Measurements from ENCODE around the gene SERPINI1. TPM values are rescaled to one million over a fixed set of nuclear protein-coding genes. Genes with fewer than 3 reads are reported as not detected.
"Not testable (repeated sequence)": the region's sequence is repeated elsewhere in the genome, so short reads cannot be mapped to it uniquely, and the experiment has no call there.

Gene SERPINI1
- total RNA-seq, 1 donor from 2014 or later, result 1.3 TPM

DNA sequence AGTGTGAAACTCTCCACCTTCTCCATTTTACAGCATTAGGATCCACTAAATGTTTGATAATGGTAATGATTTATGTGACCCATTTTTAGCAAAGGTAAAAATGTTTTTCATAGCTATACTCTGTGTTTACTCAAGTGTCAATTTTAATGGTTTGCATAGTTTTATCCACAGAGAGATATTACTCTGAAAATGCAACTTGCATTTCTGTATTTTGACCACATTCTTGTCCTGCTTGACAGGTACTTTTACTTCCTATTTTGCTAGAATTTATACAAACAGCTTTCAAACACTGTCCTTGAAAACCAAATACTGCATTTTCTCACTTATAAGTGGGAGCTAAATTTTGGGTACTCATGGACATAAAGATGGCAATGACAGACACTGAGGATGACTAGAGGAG, 62.9 kb downstream of the SERPINI1 start:
- no peak for ATAC-seq

DNA sequence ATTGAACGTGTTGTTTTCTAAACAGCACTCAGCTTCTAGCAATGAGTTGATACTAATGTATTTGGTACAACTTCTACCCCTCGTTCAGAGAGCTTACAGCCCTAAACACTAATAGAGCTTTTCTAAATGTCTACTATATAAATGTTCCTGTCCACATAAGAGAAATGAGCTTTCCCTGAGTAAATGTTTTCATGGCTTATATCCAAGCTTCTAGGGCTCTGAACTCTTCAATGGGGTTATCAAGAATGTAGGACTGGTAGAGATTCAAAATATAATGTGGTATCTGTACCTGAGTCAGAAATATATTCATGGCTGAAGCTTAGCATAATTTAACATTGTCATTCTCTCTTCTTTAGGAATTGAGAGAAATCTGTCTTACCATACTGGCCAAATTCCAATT, 73.4 kb downstream of the SERPINI1 start:
- ATAC-seq, result no peak

DNA sequence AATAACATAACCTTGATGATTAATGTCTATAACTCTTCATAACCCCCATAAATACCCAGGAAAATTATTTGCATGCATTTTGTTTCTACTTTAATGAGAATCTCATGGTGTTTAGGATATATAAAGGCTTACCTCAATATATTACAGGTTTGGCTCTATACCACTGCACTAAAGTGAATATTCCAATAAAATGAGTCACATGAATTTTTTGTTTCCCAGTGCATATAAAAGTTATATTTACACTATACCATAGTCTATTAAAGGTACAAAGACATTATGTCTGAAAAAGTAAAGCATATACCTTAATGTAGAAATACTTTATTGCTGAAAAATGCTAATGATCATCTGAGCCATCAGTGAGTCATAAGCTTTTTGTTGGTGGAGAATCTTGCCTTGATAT, 74.7 kb downstream of the SERPINI1 start:
- ATAC-seq, result no peak

DNA sequence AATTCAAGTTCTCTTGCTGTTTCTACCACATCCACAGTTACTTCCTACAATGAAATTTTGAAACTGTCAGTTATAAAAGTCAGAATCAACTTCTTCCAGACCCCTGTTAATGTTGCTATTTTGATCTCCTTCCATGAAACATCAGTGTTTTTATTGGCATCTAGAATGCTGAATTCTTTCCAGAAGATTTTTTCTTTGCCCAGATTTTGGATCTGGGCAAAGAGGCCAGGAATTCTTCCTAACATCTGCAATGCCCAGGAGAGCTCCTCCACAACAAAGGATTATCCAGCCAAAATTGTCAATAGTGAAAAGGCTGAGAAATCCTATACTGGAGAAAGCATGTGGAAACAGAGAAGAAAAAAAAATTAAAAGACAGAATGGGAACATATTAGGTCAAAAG, 75.5 kb downstream of the SERPINI1 start:
- no peak for ATAC-seq

DNA sequence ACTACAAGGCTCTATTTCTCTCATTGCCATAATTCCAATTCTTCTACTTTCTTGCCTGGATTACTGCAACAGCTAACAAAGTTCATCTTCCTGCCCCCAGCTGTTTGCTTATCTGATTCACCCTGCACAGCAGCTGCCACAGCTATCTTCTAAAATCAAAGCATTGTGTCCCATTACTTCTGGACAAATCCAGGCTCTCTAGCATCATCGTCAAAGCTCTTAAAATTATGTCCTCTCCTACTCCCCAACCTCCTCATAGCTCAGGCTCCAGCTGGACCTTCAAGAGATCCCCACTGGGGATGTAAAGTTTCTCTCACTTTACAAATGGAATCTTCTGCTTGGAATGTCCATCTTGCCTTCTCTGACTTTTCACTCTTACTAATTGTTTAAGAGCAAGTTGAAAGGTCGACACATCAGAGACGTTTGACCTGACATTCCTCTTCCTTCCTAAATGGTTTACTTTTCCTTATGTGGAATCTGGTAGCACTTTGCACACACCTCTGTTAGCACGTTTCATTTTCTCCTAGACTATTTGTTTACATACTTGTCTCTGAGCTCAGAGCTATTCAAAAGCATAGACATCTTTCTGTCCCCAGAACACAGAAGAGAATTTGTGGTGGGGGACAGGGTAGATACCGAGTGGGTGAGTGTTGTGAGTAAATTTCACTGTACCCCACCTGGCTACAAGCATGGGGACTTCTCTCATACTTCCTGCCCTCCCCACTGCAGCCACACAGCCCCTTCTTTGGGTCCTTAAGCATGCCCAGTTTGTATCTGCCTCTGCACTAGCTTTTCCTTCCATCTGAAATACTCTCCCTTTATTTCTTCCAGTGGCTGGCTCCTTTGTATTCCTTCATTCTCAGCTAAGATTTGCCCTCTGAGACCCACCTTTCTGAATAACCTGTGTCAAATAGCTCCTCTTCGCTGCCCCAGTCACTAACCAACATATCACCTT, 77.9 kb downstream of the SERPINI1 start:
- ATAC-seq, result no peak

DNA sequence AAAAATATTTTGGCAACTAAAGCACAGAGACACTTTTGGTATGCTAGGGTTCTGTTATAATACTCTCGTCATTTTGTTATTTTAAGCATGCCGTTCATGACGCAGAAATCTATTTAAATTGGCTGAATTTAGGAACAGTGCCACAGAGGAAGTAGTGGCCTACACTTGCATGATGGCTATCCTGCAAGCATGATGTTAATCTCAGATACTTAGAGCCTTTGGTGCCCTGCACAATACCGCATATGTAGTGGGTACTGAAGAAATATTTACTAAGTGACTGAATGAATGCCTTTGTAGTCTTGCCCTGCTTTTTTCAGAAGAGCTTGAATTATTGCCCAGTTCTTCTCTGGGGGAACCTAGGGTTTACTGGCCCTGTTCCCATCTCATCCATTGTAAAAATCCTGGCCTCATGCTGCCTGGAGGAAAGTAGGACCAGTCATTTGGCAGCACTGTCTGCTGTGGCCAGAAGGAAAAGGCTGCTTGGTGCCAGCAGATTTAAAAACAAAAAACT, 79.0 kb downstream of the SERPINI1 start:
- peak; percentile 25 for ATAC-seq

DNA sequence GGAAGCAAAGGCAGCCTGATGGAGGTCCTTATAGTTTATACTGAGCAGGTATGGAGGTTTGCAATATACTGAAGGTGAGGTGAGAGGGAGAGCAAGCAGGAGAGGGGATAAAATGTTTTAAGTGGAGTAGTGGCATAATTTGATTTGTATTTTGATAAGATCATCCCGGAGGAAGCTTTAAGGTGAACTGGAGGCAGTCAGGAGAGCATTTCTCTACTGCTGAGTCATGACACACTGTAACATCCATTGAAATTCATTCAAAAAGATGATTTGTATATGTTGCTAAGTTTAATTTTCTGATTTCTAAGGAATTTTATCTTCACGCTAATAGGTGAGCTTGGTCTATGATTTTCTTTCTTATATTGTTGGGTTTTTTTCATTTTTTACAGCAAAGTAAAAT, 81.4 kb downstream of the SERPINI1 start:
- ATAC-seq, result no peak

DNA sequence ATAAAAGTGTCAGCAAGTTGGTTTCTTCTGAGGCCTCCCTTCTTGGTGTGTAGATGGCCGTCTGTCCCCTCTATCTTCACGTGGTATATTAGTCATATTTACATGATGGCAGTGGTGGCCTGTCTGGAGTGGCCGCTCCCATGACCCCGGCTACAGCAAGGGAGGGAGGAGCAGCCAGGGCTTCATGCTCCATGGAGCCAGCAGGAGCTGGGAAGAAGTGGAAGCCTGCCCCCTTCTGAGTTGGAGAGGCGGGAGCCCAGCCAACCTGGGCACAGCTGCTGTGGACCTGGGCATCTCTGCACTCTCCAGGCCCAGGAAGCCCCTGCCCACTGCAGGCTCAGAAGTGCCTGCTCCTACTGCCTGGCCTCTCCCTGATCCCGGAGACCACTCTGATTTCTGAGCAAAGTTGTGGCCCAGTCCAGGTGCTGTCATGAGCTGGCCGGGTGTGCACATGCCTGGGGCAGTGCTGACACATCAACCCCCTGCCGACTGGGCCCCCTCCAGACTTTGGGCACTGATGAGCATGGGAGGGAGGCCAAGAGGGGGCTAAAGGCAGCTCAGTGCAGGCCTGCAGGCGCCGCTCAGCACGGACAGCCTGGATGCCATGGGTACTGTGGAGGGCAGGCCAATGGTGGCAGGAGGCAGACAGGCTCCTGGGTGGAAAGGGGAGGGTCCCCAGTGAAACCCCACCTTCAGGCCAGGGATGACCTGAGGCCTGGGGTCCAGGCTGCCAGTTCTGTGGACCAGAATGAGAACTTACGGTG, 84.8 kb downstream of the SERPINI1 start:
- no peak for ATAC-seq

DNA sequence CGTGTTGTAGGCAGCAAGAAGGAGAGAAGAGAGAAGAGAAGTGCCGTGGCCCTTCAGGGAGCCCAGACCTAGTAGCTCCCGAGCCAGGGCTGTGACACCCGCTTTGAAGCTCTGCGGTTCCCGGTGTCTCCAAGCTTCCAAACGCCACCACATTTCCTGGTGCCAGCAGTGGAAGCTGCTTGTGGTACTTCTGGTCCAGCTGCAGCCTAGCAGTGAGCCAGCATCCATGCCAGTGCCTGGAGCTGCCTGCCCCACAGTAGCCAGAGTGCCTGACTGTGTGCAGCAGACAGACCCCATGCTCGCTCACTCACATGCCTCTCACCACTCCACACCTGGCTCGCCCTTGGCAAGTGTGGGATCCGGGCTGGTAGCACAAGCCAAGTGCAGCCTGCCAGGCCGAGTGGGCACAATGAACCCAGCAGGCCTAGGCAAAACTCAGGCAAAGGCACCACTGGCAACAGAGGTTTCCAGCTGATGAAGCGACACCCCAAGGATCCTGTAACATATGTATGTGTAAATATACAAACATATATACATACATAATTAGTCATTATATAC, 85.8 kb downstream of the SERPINI1 start:
- no peak for ATAC-seq

DNA sequence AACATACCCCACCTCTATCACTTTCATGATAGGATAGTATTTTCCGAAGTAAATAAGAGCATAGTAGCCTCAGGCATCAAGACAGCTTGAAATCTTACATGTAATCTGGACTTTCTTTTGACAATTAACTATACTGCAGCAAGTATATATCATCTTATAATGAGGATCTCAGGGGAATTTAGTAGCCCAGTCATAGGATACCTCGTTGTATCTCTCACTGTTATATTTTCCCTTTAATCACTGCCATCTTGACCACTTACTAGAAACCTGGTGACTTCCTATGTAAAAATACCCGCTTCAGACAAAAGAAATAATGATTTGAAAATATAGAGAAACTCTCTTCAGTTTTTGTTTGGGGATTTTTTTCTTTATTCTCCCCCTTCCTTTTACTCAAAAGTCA, 88.2 kb downstream of the SERPINI1 start:
- no peak for ATAC-seq

DNA sequence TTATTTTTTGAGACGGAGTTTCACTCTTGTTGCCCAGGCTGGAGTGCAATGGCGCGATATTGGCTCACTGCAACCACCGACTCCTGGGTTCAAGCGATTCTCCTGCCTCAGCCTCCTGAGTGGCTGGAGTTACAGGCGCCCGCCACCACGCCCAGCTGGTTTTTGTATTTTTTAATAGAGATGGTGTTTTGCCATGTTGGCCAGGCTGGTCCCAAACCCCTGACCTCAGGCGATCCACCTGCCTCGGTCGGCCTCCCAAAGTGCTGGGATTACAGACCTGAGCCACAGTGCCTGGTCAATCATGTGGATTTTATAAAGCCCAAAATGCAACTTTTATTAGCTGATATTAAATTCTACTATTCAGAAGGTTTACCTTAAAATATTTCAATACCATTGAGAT, 92.1 kb downstream of the SERPINI1 start:
- ATAC-seq, result not testable (repeated sequence)

DNA sequence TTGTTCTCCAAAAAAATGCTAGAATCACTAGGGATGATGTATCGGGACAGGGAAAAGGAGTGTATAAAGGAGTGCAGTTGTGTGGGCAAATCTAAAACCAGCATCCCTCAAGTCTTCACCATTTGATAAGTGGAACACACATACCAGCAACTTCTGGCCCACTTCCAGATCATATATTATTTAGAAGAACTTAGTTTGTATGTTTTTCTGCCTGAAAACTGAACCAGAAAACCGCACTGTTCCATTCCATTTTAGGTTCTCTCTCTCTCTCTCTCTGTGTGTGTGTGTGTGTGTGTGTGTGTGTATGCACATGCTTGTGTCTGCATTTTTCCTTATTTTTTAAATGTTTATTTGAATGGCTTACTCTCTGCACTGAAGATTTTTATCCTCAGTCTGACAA, 93.5 kb downstream of the SERPINI1 start:
- no peak for ATAC-seq

DNA sequence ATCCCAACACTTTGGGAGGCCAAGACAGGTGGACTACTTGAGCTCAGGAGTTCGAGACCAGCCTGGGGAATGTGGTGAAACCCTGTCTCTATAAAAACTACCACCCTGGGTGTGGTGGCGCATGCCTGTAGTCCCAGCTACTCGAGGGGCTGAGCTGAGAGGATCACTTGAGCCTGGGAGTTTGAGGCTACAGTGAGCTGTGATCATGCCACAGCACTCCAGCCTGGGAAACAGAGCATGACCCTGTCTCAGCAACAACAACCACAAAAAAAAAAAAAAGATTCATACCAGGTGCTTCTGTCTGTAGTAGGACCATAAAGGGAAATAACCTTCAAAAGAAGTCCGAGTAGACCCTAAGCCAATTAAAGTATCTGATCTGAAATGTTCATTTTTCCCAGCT, 94.5 kb downstream of the SERPINI1 start:
- ATAC-seq, result no peak

DNA sequence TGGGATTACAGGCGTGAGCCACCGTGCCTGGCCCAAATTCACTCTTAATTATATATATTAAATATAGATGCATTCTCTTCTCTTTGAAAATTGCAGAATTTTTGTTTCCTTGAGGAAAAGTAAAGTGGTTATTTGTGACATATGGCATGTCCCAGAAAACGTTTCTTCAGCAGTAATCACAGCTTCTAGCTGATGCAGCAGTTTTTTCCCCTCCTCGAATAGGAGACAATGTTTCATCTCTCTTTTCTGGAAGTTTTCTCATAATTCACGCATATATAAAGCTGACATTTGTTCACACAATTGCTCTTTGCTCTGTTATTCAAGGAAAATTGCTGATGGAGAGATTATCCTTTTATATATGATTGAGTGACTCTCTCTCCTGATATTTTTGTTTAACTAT, 99.8 kb downstream of the SERPINI1 start:
- ATAC-seq, result no peak

DNA sequence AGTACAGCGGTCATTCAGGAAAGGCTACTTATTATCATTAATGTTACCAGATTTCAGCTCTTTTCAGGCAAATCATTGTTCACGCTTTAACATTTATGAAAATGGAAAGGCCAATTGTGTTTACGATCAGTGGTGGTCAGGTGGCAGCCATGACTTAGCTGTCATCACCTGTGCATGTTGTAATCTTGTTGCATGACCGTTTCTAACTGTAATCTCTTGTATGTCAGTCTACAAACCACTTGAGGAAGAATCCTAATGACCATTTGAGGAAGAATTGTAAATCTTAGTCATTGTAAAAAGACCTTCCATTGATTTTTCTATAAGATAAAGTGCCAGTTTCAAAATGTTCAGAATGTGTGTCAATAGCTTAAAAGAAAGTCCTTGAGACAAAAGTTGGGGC, 100.4 kb downstream of the SERPINI1 start:
- no peak for ATAC-seq

DNA sequence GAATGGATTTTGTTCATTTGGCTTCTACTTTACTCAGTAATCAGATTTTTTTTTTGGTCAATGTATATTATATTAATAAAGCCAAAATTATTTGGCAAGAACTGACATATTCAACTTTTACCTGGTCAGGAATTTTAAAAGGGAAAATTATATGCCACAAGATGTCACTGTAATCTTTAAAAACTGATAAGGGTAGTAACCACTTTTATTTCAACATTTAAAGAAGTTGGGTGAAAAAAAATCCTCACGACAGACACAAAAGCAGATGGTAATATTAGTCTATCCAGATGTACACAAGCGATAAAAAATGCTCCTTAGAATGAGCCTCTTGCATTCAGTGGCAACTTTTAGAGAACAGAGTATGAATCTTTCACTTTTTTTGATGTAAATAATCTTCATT, 101.9 kb downstream of the SERPINI1 start:
- no peak for ATAC-seq

DNA sequence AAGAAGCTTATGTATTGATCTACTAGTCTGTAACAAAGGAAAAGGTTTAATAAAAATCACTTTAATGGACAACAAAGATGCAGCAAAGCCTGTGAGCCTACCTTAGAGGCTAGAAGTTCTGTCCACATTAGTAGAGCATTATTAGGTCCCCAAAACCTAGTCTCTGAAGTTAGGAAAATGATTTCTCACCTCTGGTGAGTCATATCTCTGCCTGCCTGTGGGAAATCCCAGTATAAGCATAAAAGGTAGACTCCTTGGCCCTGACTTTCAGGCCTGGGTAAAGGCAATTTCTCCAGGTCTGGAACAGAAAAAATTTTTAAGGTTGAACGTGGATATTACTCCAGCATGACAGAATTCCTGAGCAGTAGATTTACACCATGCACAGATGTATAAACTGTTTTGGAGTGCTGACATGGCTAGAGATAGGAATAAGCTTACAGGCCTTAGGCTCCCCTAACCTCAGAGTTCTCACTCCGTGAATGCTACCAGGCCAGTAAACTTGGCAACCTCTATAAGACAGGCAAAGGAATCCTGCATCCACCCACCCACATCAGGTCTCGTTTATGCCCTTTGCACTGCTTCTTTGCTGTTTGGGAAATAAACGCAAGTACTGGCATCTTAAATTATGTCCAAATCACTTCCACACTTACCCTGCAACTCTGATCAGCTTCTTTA, 104.1 kb downstream of the SERPINI1 start:
- no peak for ATAC-seq

DNA sequence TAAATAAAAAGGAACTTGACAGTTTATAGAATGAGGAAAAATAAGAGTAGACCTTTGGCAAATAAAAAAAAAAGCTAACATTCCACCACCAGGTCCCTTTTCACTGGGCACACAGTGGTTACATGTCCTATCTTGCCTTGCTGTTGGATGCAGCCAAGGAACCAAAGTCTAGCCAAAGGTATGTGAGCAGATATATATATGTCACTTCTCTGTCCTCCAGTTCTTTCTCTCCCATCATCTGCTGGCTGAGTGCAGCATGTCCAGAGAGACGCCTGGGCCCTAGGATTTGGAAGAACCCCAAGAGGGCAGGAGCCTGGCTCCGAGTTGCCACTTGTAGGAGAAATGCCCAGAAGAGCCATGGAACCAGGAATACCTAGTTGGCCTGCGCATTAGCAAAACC, 104.7 kb downstream of the SERPINI1 start:
- peak; percentile 20 for ATAC-seq

DNA sequence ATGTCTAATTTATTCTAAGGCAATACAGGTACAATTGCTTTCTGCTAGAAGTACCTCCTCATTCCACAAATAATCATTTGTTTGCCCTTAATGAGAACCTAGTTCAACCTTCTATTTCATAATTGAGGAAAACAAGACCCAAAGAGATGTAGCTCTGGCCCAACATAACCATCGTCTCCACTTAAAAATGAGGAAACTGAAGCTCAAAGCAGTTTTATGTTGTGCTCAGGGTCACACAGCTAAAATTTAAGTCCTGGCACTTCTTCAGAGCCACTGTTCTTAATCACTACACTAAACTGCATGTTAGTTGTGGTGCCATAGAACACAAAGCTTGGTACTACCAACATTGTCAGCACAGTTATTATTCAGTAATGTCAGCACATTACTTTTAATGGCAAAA, 108.0 kb downstream of the SERPINI1 start:
- ATAC-seq, result no peak

DNA sequence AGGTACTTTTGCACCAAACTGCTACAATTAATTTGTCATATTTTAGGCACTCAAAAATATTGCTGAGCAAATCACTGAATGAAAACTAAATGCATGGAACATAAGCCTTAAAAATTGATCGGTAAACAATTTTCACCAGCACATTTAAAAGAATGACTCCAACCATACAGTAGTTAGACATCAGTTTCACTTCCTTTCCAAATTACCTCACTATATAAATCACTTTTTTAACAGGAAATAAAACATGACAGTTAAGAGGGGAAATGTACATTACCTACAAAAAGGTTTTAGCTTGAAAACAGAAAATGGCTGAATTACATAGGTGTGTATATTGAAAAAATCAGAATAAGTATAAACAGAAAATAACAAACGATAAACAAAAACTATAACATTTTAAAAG, 108.4 kb downstream of the SERPINI1 start:
- no peak for ATAC-seq

DNA sequence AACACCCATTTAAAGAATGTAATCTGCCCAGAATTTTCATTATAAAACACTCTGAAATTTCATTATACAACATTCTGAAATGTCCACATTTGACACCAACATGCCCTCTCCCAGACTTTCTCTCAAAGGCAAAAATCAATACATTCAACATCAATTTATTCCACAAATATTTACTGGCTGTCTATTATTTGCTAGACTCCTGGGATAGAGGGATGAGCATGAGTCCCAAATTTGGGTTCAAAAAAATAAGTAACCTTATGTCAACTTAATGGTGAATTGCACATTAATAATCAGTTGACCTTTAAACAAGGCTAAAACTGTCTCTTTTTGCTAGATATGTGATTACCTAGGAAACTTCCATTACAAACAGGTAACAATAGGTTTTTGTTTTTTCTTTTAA, 109.0 kb downstream of the SERPINI1 start:
- ATAC-seq, result no peak

DNA sequence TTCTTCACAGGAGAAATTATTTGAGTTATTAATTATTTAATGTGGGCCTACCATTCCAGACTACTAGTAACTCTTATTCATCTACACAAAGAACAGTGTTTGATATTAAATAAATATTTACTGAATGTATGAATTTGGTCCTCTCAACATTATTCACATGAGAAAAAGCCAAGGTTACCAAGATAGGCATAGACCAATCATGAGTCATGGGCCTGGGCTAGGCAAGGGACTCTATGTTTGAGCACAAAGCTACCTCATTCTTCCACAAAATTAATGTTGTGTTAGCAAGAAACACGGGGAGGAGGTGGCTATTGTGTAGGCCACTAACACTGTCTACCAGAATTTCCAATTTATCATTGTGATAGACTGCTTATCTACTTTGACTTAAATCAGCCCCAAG, 115.7 kb downstream of the SERPINI1 start:
- ATAC-seq, result no peak

DNA sequence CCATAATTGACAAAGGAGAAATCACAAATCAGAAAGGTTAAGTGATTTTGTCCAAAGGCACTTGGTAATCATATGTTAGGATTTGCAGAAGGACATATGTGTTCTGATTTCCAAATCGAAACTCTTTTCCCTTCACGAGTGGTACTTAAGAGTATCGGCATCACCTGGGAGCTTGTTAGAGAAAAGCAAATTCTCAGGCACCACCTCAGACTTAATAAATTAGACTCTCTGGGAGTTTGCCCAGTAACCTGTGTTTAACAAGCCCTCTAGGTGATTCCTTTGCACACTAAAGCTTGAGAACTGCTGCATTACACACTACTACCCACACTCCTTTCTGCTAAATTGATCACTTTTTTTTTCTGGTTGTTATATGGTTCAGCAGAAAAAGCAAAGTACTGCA, 116.2 kb downstream of the SERPINI1 start:
- no peak for ATAC-seq

Measured in esophagus mucosa (tissue), 1 donor.